ENCODE measurements around the gene DLGAP1. TPM values are rescaled to one million over a fixed set of nuclear protein-coding genes. Genes with fewer than 3 reads are reported as not detected.
A peak's percentile ranks its signal among the peaks of the same experiment; 100 is the strongest.

Gene DLGAP1
- total and polyA plus RNA-seq, 4 donors, result 0.54 to 11.8 (median 3.1) TPM

DNA sequence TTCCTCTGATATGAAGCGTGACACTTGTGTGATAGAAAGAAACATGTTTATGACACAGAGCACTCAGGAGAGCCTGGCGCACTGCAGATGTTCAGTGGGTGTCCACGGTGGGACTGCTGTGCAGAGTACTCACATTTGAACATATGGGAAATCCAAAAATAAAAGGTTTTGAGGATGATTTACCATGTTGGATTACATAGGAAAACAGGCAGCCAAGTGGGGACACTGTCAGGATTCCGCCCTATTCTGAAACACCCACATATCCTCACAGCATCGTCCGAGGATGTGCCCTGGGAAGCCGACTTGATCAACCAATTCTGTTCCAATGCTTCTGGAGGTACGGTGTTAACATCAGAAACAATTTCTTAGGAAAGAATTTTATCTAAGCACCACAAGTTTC, 741.4 kb downstream of the DLGAP1 start:
- DNase-seq, result no peak
- Histone ChIP-seq H3K9ac (ENCODE audit: insufficient read depth in 1 of 2, low read length in 2 of 2) (no peak overlapping the region), H3K36me3 (ENCODE audit: control insufficient read depth in 4 of 4, insufficient read depth in 4 of 4, low read length in 4 of 4) (no peaks in the 10 kb centered on the region), H3K27ac (ENCODE audit: low read depth in 1 of 2, low read length in 1 of 2) (no peak overlapping the region), H3K27me3 (ENCODE audit: control insufficient read depth in 3 of 3, insufficient read depth in 3 of 3, low read length in 2 of 3) (no peaks in the 10 kb centered on the region), H3K4me3 (no peak overlapping the region), H3K9me3 (ENCODE audit: control insufficient read depth in 4 of 4, insufficient read depth in 3 of 4, low read length in 3 of 4) (no peaks in the 10 kb centered on the region), H3K4me1 (ENCODE audit: control insufficient read depth in 5 of 5, insufficient read depth in 5 of 5, low read length in 5 of 5) (peaks cover 0 to 19% (median 4%) of the 10 kb centered on the region in 5 donors)
- 90 to 94% methylated on average over 8 of the region's 8 CpGs for WGBS, 2 donors
- no peak for ATAC-seq (ENCODE audit: insufficient read depth, low FRiP score)
- TF ChIP-seq CTCF (IDR thresholded peaks at IDR 0.05; ENCODE audit: control extremely low read depth, extremely low read depth), result no peak

DNA sequence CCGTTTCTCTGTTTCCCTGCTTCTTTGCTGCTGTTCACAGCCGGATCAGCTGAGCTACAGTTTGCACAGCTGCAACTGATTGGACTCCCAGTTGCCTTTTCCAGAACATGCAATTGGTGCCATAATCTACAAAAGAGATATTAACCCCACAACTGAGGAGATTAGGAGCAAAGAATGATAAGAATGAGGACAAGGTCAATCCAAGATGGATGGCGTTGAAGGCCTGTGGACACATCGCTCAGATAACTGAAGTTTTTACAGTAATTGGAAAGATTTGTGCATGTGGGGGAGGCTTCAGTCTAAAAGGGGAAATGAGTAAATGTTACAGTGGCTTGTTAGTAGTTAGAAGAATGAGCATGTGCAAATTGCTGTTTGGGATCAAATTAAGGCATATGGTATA, 741.9 kb downstream of the DLGAP1 start:
- DNase-seq (no peak), ATAC-seq (ENCODE audit: insufficient read depth, low FRiP score) (no peak)
- Histone ChIP-seq H3K9me3 (ENCODE audit: control insufficient read depth in 4 of 4, insufficient read depth in 3 of 4, low read length in 3 of 4) (no peaks in the 10 kb centered on the region), H3K27me3 (ENCODE audit: control insufficient read depth in 3 of 3, insufficient read depth in 3 of 3, low read length in 2 of 3) (no peaks in the 10 kb centered on the region), H3K36me3 (ENCODE audit: control insufficient read depth in 4 of 4, insufficient read depth in 4 of 4, low read length in 4 of 4) (no peaks in the 10 kb centered on the region), H3K9ac (ENCODE audit: insufficient read depth in 1 of 2, low read length in 2 of 2) (no peak overlapping the region), H3K4me3 (no peak overlapping the region), H3K4me1 (ENCODE audit: control insufficient read depth in 5 of 5, insufficient read depth in 5 of 5, low read length in 5 of 5) (peaks cover 0 to 19% (median 4%) of the 10 kb centered on the region in 5 donors), H3K27ac (ENCODE audit: low read depth in 1 of 2, low read length in 1 of 2) (no peak overlapping the region)
- TF ChIP-seq CTCF (IDR thresholded peaks at IDR 0.05; ENCODE audit: control extremely low read depth, extremely low read depth), result no peak
- WGBS, 2 donors, result 78 to 83% methylated on average over 4 of the region's 4 CpGs

- no peaks in the 10 kb centered on the region for H3K27me3 ChIP-seq (ENCODE audit: control insufficient read depth in 3 of 3, insufficient read depth in 3 of 3, low read length in 2 of 3)
- ATAC-seq (ENCODE audit: insufficient read depth, low FRiP score), result no peak
- H3K27ac ChIP-seq (ENCODE audit: low read depth in 1 of 2, low read length in 1 of 2), result no peak overlapping the region
- no peak overlapping the region for H3K9ac ChIP-seq (ENCODE audit: insufficient read depth in 1 of 2, low read length in 2 of 2)
- H3K36me3 ChIP-seq (ENCODE audit: control insufficient read depth in 4 of 4, insufficient read depth in 4 of 4, low read length in 4 of 4), result no peaks in the 10 kb centered on the region
- H3K4me3 ChIP-seq, result no peak overlapping the region
- TF ChIP-seq CTCF (IDR thresholded peaks at IDR 0.05; ENCODE audit: control extremely low read depth, extremely low read depth), result no peak
- H3K4me1 ChIP-seq (ENCODE audit: control insufficient read depth in 5 of 5, insufficient read depth in 5 of 5, low read length in 5 of 5), result peaks cover 0 to 19% (median 4%) of the 10 kb centered on the region in 5 donors
- H3K9me3 ChIP-seq (ENCODE audit: control insufficient read depth in 4 of 4, insufficient read depth in 3 of 4, low read length in 3 of 4), result no peaks in the 10 kb centered on the region
- WGBS, 2 donors, result 97 to 99% methylated on average over 5 of the region's 5 CpGs
- DNase-seq, result no peak
Measured at GRCh38 chr18:3712491-3712890, 742.6 kb downstream of the DLGAP1 start.

DNA sequence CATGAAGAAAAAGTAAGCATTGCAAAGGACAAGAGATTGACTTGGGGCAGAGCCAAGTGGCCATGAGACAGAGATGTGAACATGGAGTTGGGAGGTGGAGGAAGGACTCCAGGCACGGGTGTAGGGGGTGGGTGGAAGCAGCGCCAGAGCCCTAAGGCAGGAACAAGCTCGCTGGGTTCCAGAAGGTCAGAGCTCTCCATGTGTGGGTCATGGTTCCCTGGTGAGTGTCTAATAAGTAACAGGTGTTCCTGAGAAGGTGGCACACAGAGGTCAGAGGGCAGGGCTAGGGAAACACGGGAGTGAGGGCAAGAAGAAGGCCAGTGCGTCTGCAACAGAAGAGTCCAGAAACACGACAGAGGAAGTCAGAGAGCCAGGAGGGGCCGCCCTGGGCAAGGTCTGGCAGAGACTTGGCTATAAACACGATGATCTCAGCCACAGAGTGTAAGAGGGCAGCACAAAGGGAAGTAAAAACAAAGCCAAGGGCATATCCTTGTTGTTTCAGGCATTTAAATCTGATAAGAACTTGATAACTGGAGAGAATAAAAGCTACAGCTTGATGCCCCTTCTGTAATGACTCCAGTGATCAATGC, 744.3 kb downstream of the DLGAP1 start:
- ATAC-seq (ENCODE audit: insufficient read depth, low FRiP score) (peak; percentile 85), DNase-seq (peak in 1 of 3 donors; percentile 34)
- Histone ChIP-seq H3K4me3 (no peak overlapping the region), H3K9me3 (ENCODE audit: control insufficient read depth in 4 of 4, insufficient read depth in 3 of 4, low read length in 3 of 4) (no peaks in the 10 kb centered on the region), H3K4me1 (ENCODE audit: control insufficient read depth in 5 of 5, insufficient read depth in 5 of 5, low read length in 5 of 5) (peaks cover 0 to 19% (median 4%) of the 10 kb centered on the region in 5 donors), H3K27me3 (ENCODE audit: control insufficient read depth in 3 of 3, insufficient read depth in 3 of 3, low read length in 2 of 3) (no peaks in the 10 kb centered on the region), H3K36me3 (ENCODE audit: control insufficient read depth in 4 of 4, insufficient read depth in 4 of 4, low read length in 4 of 4) (no peaks in the 10 kb centered on the region), H3K9ac (ENCODE audit: insufficient read depth in 1 of 2, low read length in 2 of 2) (no peak overlapping the region), H3K27ac (ENCODE audit: low read depth in 1 of 2, low read length in 1 of 2) (peak overlapping the region in 1 of 2 donors; percentile 2)
- WGBS, 2 donors, result 15 to 23% methylated on average over 8 of the region's 8 CpGs
- TF ChIP-seq CTCF (IDR thresholded peaks at IDR 0.05; ENCODE audit: control extremely low read depth, extremely low read depth), result no peak

Measured in lung (tissue), 12 donors.